Karpas-422 (cell line): ENCODE data around the gene ITGB2. TPM values are rescaled to one million over a fixed set of nuclear protein-coding genes. Genes with fewer than 3 reads are reported as not detected.

Experiments
- DNase-seq: peaks from one replicate; pipeline ENCODE4 v3.0.0-alpha.2; 2015
- H2AFZ ChIP-seq: fragments of 200-600 bp; sonication (generic); 2 replicates; pipeline ENCODE4 v1.6.1; 2014; ENCODE audit warnings: antibody characterized with exemption, low read length, mixed read lengths
- H3K27ac ChIP-seq: fragments of 200-600 bp; sonication (generic); 2 replicates; pipeline ENCODE4 v1.5.1; 2014; ENCODE audit warnings: mild to moderate bottlenecking, low read length, moderate library complexity
- H3K27me3 ChIP-seq: fragments of 200-600 bp; sonication (generic); 2 replicates; pipeline ENCODE4 v1.6.1; 2014; ENCODE audit warnings: low read length, mixed read lengths
- H3K36me3 ChIP-seq: fragments of 200-600 bp; sonication (generic); 2 replicates; pipeline ENCODE4 v1.6.1; 2014; ENCODE audit warnings: low read length, mixed read lengths; ENCODE audit not compliant: insufficient read depth
- H3K4me1 ChIP-seq: fragments of 200-600 bp; sonication (generic); 2 replicates; pipeline ENCODE4 v1.6.1; 2014; ENCODE audit warnings: mild to moderate bottlenecking, low read length, mixed read lengths
- H3K4me2 ChIP-seq: fragments of 200-600 bp; sonication (generic); 2 replicates; pipeline ENCODE4 v1.6.1; 2014; ENCODE audit warnings: low read length, low read depth, mild to moderate bottlenecking; ENCODE audit not compliant: poor library complexity, severe bottlenecking
- H3K4me3 ChIP-seq: fragments of 200-600 bp; sonication (generic); 2 replicates; pipeline ENCODE4 v1.5.1; 2014; ENCODE audit warnings: mild to moderate bottlenecking, antibody characterized with exemption, low read length, mixed read lengths
- H3K79me2 ChIP-seq: fragments of 200-600 bp; sonication (generic); 2 replicates; pipeline ENCODE4 v1.6.1; 2014; ENCODE audit warnings: mild to moderate bottlenecking, low read length, mixed read lengths
- H3K9ac ChIP-seq: fragments of 200-600 bp; sonication (generic); 2 replicates; pipeline ENCODE4 v1.6.0; 2014; ENCODE audit warnings: low read length
- H3K9me2 ChIP-seq: fragments of 200-600 bp; sonication (generic), shearing (Covaris generic); replicated peaks from 2 replicates; pipeline ENCODE4 v1.6.0; 2014; ENCODE audit warnings: mild to moderate bottlenecking, low read length, moderate library complexity; ENCODE audit not compliant: insufficient read depth
- H3K9me3 ChIP-seq: fragments of 300-700, 200-600 bp; sonication (generic); 2 replicates; pipeline ENCODE4 v1.6.1; 2014; ENCODE audit warnings: low read length, mixed read lengths
- H4K20me1 ChIP-seq: fragments of 200-600 bp; sonication (generic); 2 replicates; pipeline ENCODE4 v1.6.1; 2014; ENCODE audit warnings: mild to moderate bottlenecking, antibody characterized with exemption, low read length, low read depth; ENCODE audit not compliant: insufficient read depth
- total RNA-seq: library from RNA; depleted of rRNA; stranded (reverse); fragments of >200 nt; shearing (Covaris generic); gene quantifications from 2 replicates; pipeline ENCODE4 v1.2.3, GENCODE V29; 2014; ENCODE audit warnings: low replicate concordance

Gene ITGB2
- total RNA-seq, 1 experiment from 2014 or later, result 252 TPM

DNA sequence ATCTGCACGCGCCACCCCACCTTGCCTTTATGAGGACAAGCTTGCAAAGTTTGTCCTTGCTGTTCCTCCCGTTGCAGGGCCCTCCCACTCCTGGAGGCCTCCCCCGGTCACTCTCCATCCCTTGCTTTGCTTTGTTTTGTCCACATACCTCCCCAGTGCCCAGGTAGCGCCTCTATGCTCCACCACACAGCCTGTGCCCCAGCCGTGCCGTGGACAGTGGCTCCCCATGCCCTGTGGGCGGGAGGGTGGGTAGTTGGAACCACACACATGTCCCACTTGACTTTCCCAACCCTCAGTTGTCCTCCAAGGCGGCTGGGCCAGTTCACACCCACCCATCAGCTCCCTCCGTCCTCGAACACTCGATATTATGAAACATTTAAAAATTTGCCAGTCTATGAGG is 43.7 kb upstream of the ITGB2 start:
- no peak overlapping the region for H3K4me2 ChIP-seq
- DNase-seq, result no peak
- no peaks in the 10 kb centered on the region for H3K9me3 ChIP-seq
- H3K27me3 ChIP-seq, result no peaks in the 10 kb centered on the region
- H3K27ac ChIP-seq, result no peak overlapping the region
- H3K4me1 ChIP-seq, result peaks cover 23% of the 10 kb centered on the region
- peaks cover 27% of the 10 kb centered on the region for H4K20me1 ChIP-seq
- no peak overlapping the region for H3K4me3 ChIP-seq
- H3K79me2 ChIP-seq, result peaks cover 43% of the 10 kb centered on the region
- no peak overlapping the region for H3K9ac ChIP-seq
- H3K36me3 ChIP-seq, result peaks cover 30% of the 10 kb centered on the region
- no peak overlapping the region for H2AFZ ChIP-seq
- H3K9me2 ChIP-seq, result no peaks in the 10 kb centered on the region

DNA sequence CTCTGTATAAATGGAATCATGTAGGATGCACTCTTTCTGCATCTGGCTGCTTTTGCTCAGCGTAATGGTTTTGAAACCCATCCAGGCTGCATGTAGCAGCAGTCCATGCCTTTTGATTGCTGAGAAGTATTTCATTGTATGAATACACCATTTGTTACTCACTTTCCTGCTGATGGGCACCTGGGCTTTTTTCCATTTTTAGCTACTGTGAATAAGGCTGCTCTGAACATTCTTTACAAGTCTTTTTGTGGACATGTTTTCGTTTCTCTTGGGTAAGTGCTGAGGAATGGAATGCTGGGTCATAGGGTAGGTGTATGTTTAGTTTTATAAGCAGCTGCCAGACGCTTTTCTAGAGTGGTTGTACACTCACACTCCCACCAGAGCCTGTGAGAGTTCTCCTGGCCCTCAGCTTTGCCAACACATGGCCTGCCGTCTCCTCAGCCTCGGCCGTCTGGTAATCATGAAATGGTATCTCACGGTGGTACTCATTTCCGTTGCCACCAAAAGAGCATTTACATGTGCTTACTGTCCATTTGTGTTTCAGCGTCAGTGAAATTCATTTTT is 41.8 kb upstream of the ITGB2 start:
- H4K20me1 ChIP-seq, result peaks cover 28% of the 10 kb centered on the region

DNA sequence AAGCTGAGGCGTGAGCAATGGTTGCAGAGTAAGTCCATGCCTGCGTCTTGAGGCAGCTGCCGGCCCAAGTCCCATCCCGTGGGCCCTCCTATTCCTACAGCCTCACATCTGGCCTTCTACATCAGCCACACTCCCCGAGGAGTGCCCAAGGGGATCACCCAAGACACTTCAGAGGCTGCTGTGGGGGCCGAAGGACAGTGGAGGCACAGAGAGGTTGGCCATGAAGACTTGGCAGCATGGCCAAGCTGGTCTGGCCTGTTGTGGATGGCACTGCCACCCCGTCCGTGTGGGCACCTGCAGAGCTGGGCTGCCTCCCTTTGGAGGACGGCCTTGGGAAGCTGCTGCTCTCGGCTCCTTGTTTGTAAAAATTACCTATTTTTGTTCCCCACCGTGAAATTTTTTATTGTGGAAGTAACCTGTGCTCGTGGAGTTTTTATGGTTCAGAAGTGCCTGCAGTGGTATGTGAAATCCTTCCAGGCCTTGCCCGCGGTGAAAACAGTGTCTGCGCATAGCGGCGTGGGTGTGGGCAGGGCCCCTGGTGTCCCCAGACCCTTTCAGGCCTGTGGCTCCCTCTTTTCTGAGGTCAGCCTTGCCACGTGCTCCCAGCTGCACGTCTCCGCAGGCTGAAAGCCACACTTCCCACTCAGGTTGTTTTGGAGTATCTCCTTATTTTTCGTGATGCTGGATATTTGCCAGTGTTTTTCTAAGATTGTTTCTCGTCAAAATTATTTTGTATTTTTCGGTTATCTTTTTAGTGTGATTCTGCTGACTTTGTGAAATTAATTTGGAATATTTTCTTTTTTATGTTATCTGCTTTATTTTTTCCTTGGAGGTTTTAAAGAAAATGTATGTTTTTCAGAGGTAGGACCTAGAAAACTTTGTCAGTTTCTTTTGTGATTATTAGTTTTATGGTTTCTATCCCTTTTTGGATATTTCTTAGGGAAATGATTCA is 39.7 kb upstream of the ITGB2 start:
- H3K36me3 ChIP-seq, result peaks cover 34% of the 10 kb centered on the region
- no peaks in the 10 kb centered on the region for H3K9me3 ChIP-seq

More for the DNA sequence above, 41.8 kb upstream of the ITGB2 start:
- no peaks in the 10 kb centered on the region for H3K27me3 ChIP-seq
- H2AFZ ChIP-seq, result no peak overlapping the region
- H3K27ac ChIP-seq, result no peak overlapping the region
- H3K9ac ChIP-seq, result no peak overlapping the region
- no peaks in the 10 kb centered on the region for H3K9me3 ChIP-seq
- H3K36me3 ChIP-seq, result peaks cover 30% of the 10 kb centered on the region
- H3K79me2 ChIP-seq, result peaks cover 46% of the 10 kb centered on the region
- no peak for DNase-seq
- H3K4me3 ChIP-seq, result no peak overlapping the region
- H3K4me2 ChIP-seq, result no peak overlapping the region
- no peaks in the 10 kb centered on the region for H3K9me2 ChIP-seq
- H3K4me1 ChIP-seq, result peaks cover 23% of the 10 kb centered on the region

DNA sequence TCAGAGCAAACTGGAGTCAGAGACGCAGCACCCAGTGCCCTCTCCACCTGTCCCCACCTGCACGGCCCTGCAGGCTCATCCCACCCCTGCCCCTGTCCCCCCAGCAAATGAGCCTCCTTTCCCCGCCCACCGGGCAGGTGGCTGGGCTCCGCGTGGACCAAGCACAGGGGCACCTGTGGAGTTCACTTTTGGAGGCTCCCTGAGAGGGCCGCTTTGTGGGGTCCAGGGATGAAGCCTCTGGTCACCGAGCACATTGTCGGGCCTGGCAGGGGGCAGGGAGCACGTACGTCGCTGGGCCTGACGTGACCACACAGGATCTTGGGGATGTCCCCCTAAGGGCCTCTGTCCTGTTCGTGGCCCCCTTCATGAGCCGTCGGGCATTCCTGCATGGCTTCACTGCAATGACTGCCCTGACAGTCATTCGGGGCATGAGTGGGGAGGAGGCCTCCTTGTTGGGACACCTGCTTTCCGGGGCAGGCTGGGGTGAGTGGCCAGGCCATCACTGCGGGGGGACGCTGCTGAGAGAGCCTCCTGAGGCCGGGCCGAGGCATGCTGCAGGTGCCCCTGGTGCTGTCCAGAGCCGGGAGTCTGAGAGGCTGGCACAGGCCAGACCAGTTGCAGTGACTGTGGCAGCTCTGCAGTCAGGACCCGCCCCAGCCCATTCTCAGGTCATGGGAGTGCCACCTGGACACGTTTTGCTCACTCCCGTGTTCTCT is 38.8 kb upstream of the ITGB2 start:
- Histone ChIP-seq H3K27me3 (no peaks in the 10 kb centered on the region), H3K9ac (no peak overlapping the region), H4K20me1 (peaks cover 19% of the 10 kb centered on the region; the same call in 1 of the 2 replicates), H3K9me2 (no peaks in the 10 kb centered on the region), H3K79me2 (peaks cover 45% of the 10 kb centered on the region), H3K4me2 (no peak overlapping the region), H2AFZ (no peak overlapping the region), H3K36me3 (peaks cover 26% of the 10 kb centered on the region), H3K27ac (no peak overlapping the region), H3K9me3 (no peaks in the 10 kb centered on the region), H3K4me1 (peaks cover 11% of the 10 kb centered on the region), H3K4me3 (no peak overlapping the region)
- DNase-seq, result no peak

More for the DNA sequence above, 39.7 kb upstream of the ITGB2 start:
- no peak for DNase-seq
- H3K4me1 ChIP-seq, result peaks cover 19% of the 10 kb centered on the region
- H3K9me2 ChIP-seq, result no peaks in the 10 kb centered on the region
- H3K4me3 ChIP-seq, result no peak overlapping the region
- no peaks in the 10 kb centered on the region for H3K27me3 ChIP-seq
- H3K4me2 ChIP-seq, result no peak overlapping the region
- H3K9ac ChIP-seq, result no peak overlapping the region
- no peak overlapping the region for H2AFZ ChIP-seq
- peaks cover 26% of the 10 kb centered on the region for H4K20me1 ChIP-seq
- H3K79me2 ChIP-seq, result peaks cover 52% of the 10 kb centered on the region
- no peak overlapping the region for H3K27ac ChIP-seq

DNA sequence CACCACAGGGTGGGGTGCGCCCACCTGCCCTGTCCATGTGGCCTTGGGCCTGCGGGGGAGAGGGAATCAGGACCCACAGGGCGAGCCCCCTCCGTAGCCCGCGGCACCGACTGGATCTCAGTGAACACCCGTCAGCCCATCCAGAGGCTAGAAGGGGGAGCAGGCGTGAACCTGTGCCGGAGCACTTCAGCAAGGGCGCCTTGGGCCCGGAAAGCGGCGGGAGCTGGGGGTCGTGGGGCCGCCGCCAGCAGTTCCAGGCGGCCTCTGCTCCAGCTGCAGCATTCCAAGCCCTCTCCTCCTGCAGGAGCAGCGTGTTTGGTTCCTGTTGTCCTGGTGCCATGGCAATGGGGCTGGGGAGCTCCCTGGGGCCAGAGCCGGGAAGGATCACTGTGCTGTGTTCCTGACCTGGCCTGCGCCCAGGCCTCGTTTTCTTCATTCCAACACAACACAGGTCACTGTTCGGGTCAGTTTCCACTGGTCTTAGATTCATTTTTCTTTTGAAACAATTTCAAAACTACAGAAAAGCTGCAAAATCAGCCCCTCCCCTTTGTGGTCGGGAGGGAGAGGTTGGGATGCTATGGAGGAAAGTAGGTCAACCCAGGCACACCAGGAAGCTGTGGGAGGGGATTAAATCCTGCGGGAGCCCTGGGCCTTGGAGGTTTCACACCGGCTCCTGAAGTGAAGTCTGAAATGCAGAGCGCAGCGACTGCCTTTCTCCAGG is 37.9 kb upstream of the ITGB2 start:
- peaks cover 11% of the 10 kb centered on the region for H3K4me1 ChIP-seq
- H3K36me3 ChIP-seq, result peaks cover 20% of the 10 kb centered on the region
- H3K4me2 ChIP-seq, result no peak overlapping the region
- H4K20me1 ChIP-seq, result peaks cover 25% of the 10 kb centered on the region; the same call in 1 of the 2 replicates
- no peak overlapping the region for H2AFZ ChIP-seq
- peaks cover 46% of the 10 kb centered on the region for H3K79me2 ChIP-seq
- H3K4me3 ChIP-seq, result no peak overlapping the region
- H3K9ac ChIP-seq, result no peak overlapping the region
- H3K27ac ChIP-seq, result no peak overlapping the region
- H3K9me3 ChIP-seq, result no peaks in the 10 kb centered on the region
- H3K9me2 ChIP-seq, result no peaks in the 10 kb centered on the region
- DNase-seq, result no peak
- no peaks in the 10 kb centered on the region for H3K27me3 ChIP-seq

DNA sequence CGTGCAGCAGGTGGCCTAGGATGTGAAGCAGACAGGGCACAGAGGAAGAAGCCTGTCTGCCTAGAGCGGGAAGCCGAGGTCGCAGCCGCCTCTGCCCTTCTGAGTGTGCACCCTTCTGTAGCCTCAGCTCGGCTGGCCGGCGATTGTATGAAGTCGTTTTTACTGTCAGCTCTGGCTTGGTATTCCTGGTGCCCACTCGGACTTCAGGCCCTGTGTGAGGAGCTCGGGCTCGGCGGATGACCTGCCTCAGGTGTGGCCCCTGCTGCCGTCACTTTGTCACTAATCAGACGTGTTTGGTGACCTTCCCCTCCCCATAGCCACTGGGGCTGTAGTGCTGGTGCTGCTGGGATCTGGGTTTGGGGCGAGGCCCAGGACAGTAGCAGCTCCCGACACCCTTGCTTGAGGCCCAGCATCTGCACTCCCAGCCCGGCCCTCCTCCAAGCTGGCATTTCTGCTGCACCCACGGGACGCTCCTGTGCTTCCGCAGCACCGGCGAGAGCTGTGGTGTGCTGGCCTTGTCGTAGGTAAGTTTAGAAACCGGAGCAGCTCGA is 37.3 kb upstream of the ITGB2 start:
- Histone ChIP-seq H3K4me1 (peaks cover 11% of the 10 kb centered on the region), H3K4me2 (no peak overlapping the region), H3K36me3 (peaks cover 17% of the 10 kb centered on the region), H3K9me2 (no peaks in the 10 kb centered on the region), H3K4me3 (no peak overlapping the region), H3K9ac (no peak overlapping the region), H3K9me3 (no peaks in the 10 kb centered on the region), H3K27me3 (no peaks in the 10 kb centered on the region), H4K20me1 (peaks cover 31% of the 10 kb centered on the region), H3K79me2 (peaks cover 49% of the 10 kb centered on the region), H2AFZ (no peak overlapping the region), H3K27ac (no peak overlapping the region)
- DNase-seq, result no peak

DNA sequence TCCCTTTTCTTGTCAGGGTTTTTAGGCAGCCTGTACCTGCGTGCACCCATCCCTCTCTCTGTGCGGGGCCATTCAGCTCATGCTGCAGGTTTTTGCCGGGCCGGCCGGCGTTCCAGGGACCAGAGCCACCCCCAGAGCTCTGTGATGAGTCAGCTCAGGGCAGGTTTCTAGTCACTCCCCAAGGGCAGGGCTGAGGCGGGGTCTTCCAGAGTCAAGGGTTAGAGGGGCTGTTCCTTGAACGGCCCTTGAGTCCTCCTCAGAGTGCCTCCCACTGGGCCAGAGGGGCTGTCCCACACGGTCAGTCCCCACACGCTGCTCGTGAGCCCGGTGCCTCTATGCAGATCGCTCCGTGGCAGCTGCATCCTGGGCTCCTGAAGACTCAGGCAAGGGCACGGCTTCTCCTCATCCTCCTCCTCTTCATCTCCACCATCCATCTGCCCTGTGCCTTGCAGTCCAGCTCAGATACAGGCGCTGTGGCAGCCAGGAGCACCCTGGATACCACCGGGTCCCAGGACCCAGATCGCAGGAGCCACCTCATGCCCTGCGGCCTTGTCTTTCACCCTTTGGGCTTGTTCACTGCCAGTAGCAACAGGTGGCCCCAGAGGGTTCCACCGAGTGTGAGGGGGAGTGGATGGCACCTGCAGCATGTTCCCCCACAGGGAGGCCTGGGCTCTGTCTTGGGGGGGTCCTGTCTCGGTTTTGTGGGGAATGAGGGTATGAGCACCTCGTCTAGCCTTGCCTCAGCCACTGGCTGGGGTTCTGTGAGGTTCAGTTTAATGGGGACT is 36.5 kb upstream of the ITGB2 start:
- no peak overlapping the region for H3K9ac ChIP-seq
- H3K4me3 ChIP-seq, result no peak overlapping the region
- H3K9me2 ChIP-seq, result no peaks in the 10 kb centered on the region
- H3K79me2 ChIP-seq, result peaks cover 50% of the 10 kb centered on the region
- no peak overlapping the region for H3K27ac ChIP-seq
- peaks cover 33% of the 10 kb centered on the region for H4K20me1 ChIP-seq
- no peak overlapping the region for H2AFZ ChIP-seq
- no peak for DNase-seq
- no peaks in the 10 kb centered on the region for H3K27me3 ChIP-seq
- H3K9me3 ChIP-seq, result no peaks in the 10 kb centered on the region
- peaks cover 10% of the 10 kb centered on the region for H3K36me3 ChIP-seq
- H3K4me1 ChIP-seq, result peaks cover 10% of the 10 kb centered on the region
- H3K4me2 ChIP-seq, result no peak overlapping the region
